SU-DHL-6 (cell line): ENCODE data around the gene FDXR.

Experiments
- H2AFZ ChIP-seq: fragments of 200-600 bp; sonication (generic); 2 replicates; pipeline ENCODE4 v1.6.1; 2014; ENCODE audit warnings: low read depth, mild to moderate bottlenecking, moderate library complexity, mixed read lengths, antibody characterized with exemption, low read length; ENCODE audit not compliant: severe bottlenecking
- H3F3A ChIP-seq: fragments of 200-600 bp; shearing (Covaris generic); 2 replicates; pipeline ENCODE4 v1.6.0; 2016; ENCODE audit warnings: antibody characterized with exemption, mild to moderate bottlenecking; ENCODE audit not compliant: insufficient read depth
- H3K27ac ChIP-seq: fragments of 200-600 bp; sonication (generic); 2 replicates; pipeline ENCODE4 v1.5.1; 2016; ENCODE audit warnings: low read depth, mild to moderate bottlenecking, low read length, moderate library complexity, mixed read lengths
- H3K27me3 ChIP-seq: fragments of 200-600 bp; sonication (generic), shearing (Covaris generic); 2 replicates; pipeline ENCODE4 v1.6.0; 2014; ENCODE audit warnings: mild to moderate bottlenecking, low read length
- H3K36me3 ChIP-seq: fragments of 200-600 bp; sonication (generic); 2 replicates; pipeline ENCODE4 v1.6.1; 2014; ENCODE audit warnings: mild to moderate bottlenecking, low read length, mixed read lengths
- H3K4me2 ChIP-seq: fragments of 300-600, 200-600 bp; shearing (Covaris generic), sonication (generic); 2 replicates; pipeline ENCODE4 v1.6.0; 2014; ENCODE audit warnings: low read length, low read depth, mild to moderate bottlenecking; ENCODE audit not compliant: poor library complexity, severe bottlenecking
- H3K4me3 ChIP-seq: fragments of 200-600 bp; sonication (generic); 2 replicates; pipeline ENCODE4 v1.5.1; 2014; ENCODE audit warnings: antibody characterized with exemption, low read length, mild to moderate bottlenecking, mixed read lengths; ENCODE audit not compliant: insufficient read depth, poor library complexity, severe bottlenecking
- H3K79me2 ChIP-seq: fragments of 200-600 bp; sonication (generic); 2 replicates; pipeline ENCODE4 v1.6.1; 2014; ENCODE audit warnings: mild to moderate bottlenecking, low read length, moderate library complexity; ENCODE audit not compliant: insufficient read depth
- H3K9ac ChIP-seq: fragments of 200-600 bp; sonication (generic); 2 replicates; pipeline ENCODE4 v1.7.0; 2014; ENCODE audit warnings: mild to moderate bottlenecking, low read length
- H3K9me2 ChIP-seq: fragments of 200-600 bp; sonication (generic); replicated peaks from 2 replicates; pipeline ENCODE4 v1.6.1; 2014; ENCODE audit warnings: low read length; ENCODE audit not compliant: insufficient read depth
- H3K9me3 ChIP-seq: fragments of 200-600 bp; sonication (generic); 2 replicates; pipeline ENCODE4 v1.6.1; 2014; ENCODE audit warnings: low read length, mixed read lengths; ENCODE audit not compliant: insufficient read depth
- H4K20me1 ChIP-seq: fragments of 200-600 bp; sonication (generic); 2 replicates; pipeline ENCODE4 v1.6.1; 2014; ENCODE audit warnings: low read depth, mild to moderate bottlenecking, antibody characterized with exemption, low read length, moderate library complexity, mixed read lengths
- CTCF ChIP-seq: fragments of 200-600 bp; sonication (generic); IDR thresholded peaks from one replicate; pipeline ENCODE4 v1.5.1; 2017; ENCODE audit warnings: antibody characterized with exemption, mild to moderate bottlenecking, low read length, moderate library complexity; ENCODE audit not compliant: insufficient read depth, poor library complexity, severe bottlenecking
- EZH2phosphoT487 ChIP-seq: fragments of 200-600 bp; sonication (generic), shearing (Covaris generic); conservative IDR thresholded peaks from 2 replicates; pipeline ENCODE4 v1.6.1; 2018; ENCODE audit warnings: mild to moderate bottlenecking, antibody characterized with exemption, low read length, moderate library complexity, mixed read lengths

Gene FDXR

GRCh38 chr17:74831444-74832146, 41.2 kb downstream of the FDXR start:
- Histone ChIP-seq H2AFZ (no peak overlapping the region), H3K9ac (no peak overlapping the region), H3K79me2 (no peaks in the 10 kb centered on the region), H4K20me1 (no peaks in the 10 kb centered on the region), H3K9me3 (no peaks in the 10 kb centered on the region), H3K27ac (no peak overlapping the region), H3K9me2 (no peaks in the 10 kb centered on the region), H3K4me3 (no peak overlapping the region), H3K27me3 (no peaks in the 10 kb centered on the region), H3F3A (no peaks in the 10 kb centered on the region), H3K36me3 (no peaks in the 10 kb centered on the region), H3K4me2 (no peak overlapping the region)
- TF ChIP-seq CTCF (no peak), EZH2phosphoT487 (no peak)

GRCh38 chr17:74830861-74831260, 41.9 kb downstream of the FDXR start:
- TF ChIP-seq CTCF (no peak), EZH2phosphoT487 (no peak)
- Histone ChIP-seq H3K4me2 (no peak overlapping the region), H3K9me3 (no peaks in the 10 kb centered on the region), H3K9ac (no peak overlapping the region), H3K27me3 (no peaks in the 10 kb centered on the region), H2AFZ (no peak overlapping the region), H4K20me1 (no peaks in the 10 kb centered on the region), H3F3A (no peaks in the 10 kb centered on the region), H3K79me2 (no peaks in the 10 kb centered on the region), H3K27ac (no peak overlapping the region), H3K36me3 (no peaks in the 10 kb centered on the region), H3K4me3 (no peak overlapping the region), H3K9me2 (no peaks in the 10 kb centered on the region)

- Histone ChIP-seq H3K4me3 (no peak overlapping the region), H3K9me3 (no peaks in the 10 kb centered on the region), H3K36me3 (no peaks in the 10 kb centered on the region), H3K9me2 (no peaks in the 10 kb centered on the region), H3K27ac (no peak overlapping the region), H3K4me2 (no peak overlapping the region), H3K9ac (no peak overlapping the region), H2AFZ (no peak overlapping the region), H3K27me3 (no peaks in the 10 kb centered on the region), H3K79me2 (no peaks in the 10 kb centered on the region), H3F3A (no peaks in the 10 kb centered on the region), H4K20me1 (no peaks in the 10 kb centered on the region)
- TF ChIP-seq CTCF, result no peak
- no peak for TF ChIP-seq EZH2phosphoT487
Observed at GRCh38 chr17:74827800-74828199, 45.0 kb downstream of the FDXR start.
